Pons (tissue), 1 donor: ENCODE results near the gene DESI2.
A peak's percentile ranks its signal among the peaks of the same experiment; 100 is the strongest.

ENCODE experiments used
- DNase-seq: peaks from one replicate; pipeline ENCODE4 v3.0.0-alpha.2; 2016; ENCODE audit warnings: low spot score

Gene DESI2

DNA sequence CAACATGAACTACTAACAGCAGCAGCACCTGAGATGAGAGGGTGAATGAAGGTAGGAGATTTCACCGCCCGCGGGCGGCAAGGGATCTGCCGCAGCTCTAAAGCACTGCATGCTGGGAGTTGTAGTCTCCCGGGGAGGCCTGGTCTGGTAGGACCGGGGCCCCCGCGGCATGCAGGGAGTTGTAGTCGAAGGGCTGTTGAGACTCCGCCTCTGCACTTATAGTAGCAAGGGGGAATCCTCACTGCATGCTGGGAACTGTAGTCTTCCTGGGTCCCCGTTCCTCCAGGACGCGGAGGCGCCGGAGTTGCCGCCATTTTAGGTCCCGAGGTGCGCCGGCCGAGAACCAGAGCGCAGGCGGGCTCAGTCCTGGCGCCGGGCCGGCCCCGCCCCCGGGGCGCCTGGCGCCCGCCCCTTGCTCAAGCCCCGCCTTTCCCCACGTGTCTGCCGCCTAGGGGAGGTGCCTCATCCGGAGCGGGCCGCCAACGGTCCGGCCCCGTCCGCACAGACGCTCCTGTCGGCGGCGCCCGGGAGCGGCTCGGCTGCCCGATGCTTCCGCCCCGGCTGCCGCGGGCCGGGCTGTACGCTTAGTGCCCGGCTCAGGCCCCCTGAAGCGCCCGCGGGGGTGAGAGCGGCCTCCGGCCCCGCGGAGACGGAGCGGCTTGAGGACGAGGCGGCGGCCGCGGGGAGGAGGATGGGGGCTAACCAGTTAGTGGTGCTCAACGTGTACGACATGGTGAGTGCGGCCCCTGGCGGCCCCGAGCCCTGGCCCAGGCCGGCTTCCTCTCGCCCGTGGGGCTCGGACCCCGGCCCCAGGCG lies at the start of gene DESI2:
Gene DESI2 (plus strand): TSS at position 504 of the 816 bp plus-strand sequence. CDS start 188 bp downstream, at position 692.
- DNase-seq = peak; percentile 100

DNA sequence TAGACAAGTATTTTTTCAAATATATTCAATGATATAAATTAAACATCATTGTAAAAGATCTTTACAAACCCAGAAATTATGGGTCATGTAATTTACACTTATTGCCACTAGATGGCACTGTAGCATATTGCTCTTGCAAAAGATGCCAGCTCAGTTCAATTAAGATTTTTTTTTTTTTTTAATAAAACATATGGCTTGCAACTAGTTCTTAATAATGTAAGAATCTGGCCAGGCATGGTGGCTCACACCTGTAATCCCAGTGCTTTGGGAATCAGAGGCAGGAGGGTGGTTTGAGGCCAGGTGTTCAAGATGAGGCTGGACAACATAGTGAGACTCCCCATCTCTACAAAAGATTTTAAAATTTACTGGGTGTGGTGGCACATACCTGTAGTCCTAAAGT lies 49.4 kb upstream of the DESI2 start:
- DNase-seq = peak; percentile 17

DNA sequence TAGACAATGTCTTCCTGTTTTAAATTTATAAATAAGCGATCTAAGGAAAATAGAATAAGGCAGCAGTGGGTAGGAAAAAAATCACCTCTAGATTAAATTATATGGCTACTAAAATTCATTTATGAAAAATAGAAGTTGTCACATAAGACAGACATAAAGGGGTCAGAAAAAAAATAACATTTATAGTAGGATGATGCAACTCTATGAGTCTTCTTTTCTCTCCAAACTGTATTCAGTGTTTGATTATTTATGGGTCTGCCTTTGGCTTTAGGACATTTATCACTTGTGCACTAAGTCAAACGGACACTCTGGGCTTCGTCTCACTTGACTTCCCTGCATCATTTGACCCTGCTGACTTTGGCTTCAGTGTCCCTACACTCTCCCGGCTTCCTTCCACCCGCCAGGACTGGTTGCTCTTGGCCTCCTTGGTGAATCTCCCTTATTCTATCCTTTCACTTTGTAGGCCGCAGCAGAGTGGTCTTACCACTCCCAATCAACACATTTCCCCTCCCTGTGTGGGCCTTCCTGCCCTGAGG lies 47.0 kb upstream of the DESI2 start:
- DNase-seq = no peak

DNA sequence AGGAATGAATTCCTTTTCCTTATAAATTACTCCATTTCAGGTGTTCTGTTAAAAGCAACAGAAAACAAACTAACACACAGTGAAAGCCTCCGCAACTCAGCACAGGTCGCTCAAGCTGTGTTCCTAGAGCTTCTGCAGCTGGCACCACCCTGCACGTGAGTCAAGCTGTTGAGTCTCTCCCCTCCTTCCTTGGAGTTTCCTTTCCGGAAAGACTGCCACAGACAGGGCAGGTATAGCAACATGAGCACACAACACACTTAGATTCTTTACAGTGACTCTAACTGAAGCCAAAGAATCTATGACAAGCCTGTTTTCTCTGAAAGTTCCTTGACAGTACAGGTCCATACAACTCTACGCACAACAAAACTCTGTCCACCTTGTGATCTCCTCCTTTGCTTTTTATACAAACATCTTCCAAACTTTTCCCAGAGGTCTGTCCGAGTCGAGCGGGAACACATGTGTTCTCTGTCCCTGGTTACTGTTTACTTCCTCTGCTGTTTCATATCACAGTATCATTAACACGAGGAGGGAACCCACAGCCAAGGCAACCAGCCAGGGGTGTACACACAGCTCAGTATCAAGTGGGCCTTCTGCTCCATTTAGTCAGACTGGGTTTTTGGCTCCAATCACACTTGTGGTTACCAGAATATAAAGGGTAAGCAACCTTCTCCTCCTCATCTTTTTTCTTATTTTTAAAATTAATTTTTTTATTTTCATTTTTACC lies 38.7 kb upstream of the DESI2 start:
- no peak for DNase-seq

DNA sequence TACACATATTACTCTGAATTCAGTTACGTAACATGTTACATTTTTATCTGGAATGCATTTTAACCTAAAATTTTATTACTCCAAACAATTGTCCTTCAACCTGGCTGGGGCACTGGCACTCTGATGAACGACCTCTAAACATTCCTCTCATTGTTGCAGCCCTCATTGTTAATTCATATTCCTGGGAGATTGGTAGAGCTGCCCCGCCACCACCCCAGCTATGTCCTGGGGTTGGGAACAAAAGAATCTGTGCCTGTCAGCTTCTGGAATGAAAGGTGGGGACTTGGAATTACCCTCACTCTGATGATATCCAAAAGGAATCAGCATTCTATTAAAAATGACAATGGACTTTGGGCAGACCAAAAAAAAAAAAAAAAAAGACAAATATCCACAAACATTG lies 38.0 kb upstream of the DESI2 start:
- no peak for DNase-seq

DNA sequence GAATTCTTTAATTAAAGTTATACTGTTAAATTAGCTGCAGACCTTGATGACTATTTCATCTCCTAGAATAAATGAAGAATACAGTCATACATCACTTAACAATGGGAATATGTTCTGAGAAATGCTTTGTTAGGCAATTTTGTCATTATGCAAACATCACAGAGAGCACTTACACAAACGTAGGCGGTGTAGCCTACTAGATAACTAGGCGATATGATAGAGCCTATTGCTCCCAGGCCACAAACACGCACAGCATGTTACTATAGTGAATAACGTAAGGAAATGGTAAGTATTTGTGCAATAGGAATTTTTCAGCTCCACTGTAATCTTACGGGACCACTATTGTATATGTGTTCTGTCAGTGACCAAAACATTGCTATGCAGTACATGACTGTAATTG lies 37.6 kb upstream of the DESI2 start:
- no peak for DNase-seq

DNA sequence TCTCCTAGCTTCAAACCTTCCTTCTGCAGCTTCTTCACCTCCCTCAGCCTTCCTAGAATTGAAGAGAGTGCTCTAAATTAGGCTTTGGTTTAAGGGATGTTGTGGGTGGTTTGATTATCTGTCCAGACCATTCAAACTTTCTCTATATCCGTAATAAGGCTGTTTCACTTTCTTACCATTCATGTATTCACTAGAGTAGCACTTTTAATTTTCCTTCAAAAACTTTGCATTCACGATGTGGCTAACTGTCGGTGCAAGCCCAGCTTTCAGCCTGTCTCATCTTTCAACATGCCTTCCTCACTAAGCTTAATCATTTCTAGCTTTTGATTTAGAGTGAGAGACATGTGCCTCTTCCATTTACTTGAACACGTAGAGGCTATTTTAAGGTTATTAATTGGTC lies 26.2 kb upstream of the DESI2 start:
- DNase-seq = no peak

DNA sequence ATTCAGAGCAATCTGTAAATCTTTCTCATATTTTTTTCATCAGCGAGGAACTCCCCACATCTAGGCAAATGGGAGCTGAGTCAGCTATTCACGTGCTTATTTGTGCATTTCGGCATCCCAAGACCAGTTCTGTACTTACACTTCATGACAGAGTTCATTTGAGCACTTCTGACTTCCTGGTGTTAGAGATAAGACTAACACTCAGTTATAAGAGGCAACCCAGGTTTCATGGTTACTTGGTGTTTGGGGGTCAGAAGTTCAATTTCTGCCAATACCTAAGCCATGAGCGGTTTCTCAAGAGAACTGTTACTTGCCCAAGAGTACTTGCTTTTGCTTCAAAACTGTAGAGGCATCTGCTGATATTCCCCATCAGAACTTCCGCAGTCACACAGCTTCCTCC lies 24.1 kb upstream of the DESI2 start:
- no peak for DNase-seq

DNA sequence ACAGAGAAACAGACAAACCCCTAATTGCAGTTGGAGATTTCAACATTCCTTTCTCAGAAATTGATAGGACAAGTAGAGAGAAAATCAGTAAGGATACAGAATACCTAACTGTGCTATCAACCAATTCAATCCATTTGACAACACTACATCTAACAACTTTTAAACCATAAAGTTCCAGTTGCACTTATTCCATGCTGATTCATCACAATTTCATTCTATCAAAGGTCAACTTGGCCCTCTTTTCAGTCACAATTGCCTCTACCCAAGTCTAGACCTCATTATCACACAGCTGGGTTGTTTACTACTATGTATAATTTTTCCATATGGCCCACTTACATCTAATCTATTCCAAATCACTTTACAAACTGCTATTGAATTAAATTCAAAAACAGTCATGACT lies 19.8 kb upstream of the DESI2 start:
- DNase-seq = no peak

DNA sequence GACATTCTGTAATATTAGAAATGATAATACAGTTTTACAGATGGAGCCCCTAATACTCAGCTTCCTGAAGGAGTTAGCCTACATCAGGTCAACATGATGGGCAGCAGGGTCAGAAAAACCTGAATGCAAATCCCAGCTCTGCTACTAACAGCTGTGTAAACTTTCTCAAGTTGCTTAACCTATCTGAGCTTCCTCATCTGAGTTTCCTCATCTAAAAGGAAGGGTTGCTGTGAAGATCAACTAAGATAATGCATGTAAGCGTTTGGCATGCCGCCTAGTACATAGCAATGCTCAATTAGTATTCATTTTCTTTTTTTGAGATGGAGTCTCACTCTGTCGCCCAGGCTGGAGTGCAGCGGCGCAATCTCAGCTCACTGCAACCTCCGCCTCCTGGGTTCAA lies 18.4 kb upstream of the DESI2 start:
- no peak for DNase-seq

DNA sequence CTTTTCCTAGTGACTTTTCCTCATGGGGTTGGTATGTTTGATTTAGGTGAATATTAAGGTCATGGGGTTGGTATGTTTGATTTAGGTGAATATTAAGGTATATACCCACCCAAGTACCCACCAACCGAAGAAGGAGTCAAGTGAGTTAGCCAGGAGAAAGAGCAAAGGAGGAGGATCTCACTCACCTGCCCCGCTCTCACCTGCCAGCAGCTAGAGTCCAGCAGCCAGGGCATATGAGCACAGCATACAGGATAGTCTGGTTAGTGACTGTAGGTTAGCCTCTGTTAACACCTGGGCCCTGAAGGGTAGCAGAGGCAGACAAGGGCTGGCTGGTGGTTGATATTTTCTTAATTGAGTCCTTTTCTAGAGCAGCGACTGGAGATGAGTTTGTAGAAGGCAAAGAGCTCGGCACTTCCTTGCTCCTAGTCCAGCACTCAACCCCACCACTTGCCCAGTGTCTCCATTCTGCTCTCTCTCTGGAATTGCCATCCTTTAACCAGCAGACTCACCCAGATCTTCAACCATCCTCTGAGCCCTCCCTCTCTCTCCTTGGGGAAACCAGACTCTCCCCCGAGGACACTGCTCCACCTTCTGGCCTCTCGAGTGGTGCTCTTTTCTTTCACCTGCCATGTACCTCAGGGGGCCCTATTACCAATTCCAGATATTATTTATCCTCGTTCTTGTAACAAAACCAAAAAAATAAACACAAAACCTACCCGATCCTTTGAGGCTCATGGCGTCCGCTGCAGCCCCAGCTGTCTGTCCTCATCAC lies 16.3 kb upstream of the DESI2 start:
- DNase-seq = no peak

DNA sequence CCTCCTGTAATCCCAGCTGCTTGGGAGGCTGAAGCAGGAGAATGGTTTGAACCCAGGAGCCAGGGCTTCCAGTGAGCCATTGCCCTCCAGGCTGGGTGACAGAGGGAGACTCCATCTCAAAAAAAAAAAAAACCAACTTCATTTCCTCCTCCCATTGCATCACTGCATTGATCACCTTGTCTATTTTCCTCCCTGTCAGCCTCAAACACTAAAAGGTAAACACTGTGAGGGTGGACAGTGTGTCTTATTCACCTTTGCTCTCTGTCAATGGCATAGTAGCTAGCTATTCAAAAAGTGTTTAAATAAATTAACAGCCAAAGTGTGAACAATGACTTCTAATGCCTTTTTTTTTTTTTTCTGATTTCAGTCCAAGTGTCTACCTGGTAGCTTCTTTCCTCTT lies 13.4 kb upstream of the DESI2 start:
- DNase-seq = no peak

DNA sequence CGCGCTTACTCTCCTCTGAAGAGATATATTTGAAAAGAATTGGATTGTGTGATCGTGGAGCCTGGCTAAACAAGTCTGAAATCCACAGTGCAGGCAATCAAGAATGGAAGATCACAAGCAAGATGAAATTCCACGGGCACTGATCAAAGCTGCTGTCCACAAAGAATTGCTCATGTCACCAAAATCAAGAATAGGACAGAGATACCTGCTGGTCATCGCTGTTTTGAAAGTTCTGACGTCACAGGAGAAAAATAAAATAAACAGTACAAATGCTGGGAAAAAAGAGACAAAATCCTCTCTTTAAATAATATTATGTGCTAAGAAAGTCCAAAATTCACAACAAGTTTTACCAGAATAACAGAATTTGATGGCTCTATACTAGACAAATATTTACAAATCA lies 12.0 kb upstream of the DESI2 start:
- no peak for DNase-seq

DNA sequence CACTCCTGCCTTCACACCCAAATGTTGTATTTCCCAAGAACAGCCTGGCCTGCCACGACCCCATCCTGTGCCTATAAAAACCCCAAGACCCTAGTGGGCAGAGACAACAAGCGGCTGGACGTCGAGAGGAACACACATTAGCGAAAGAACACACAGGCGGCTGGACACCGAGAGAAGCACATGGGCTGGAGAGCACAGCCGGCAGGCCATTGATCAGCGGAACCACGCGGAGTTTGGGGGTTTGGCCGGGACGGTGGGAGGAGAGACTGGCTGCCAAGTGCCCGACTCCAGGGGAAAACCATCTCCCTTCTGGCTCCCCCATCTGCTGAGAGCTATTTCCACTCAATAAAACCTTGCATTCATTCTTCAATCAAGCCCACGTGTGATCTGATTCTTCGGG lies 10.4 kb upstream of the DESI2 start:
- DNase-seq = no peak

DNA sequence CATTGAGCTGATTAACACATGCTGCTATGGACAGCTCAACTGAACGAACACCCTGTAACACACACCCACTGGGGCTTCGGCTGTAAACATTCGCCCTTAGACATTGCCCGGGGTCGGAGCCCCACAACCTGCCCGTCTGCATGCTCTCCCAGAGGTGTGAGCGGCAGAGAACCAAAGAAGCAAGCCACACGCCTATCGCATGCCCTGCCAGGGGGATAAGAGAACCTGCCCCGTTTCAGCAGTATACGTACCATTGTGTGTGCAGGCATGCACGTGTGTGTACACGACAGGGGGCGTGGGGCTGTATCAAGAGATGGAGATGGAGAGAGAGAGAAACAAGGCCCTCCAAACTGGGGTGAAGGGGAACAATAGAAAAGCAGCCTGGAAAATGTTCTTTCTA lies 9.9 kb upstream of the DESI2 start:
- DNase-seq = no peak

DNA sequence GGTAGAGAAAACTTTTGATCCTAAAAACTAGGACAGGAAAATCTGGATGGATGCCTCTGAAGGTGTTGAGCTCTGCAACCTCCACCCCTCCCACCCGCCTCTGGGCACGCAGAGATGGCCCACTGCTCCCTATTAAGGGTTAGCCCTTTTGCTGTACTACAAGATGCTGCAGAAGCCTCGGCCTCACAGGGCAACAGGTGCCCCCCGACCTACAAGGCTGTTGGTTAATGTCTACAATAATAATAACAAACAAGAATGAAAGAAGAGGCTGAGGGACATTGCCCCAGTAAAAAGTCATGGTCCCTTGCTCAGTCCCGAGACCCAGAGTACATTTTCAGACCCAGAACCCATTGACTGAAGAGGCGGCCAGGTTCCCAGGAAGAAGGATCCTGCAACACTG lies 7.5 kb upstream of the DESI2 start:
- DNase-seq = no peak

DNA sequence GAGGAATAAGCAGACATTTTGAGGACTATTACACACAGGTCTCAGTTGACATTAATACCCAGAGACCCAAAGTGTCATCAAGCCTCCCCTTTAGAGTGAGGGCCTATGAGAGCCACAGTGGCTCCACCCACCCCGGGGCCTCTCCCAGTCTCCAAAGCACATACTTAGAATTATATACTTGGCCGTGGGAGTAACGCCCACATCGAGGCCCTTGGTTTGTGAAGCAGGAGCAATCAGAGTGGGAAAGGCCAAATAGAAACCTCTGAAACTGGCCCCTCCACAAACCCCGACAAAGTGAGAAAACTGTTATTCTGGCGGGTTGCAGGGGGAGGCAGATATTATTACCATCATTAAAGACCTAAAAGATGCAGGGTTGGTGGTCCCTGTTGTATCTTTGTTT lies 7.0 kb upstream of the DESI2 start:
- no peak for DNase-seq

DNA sequence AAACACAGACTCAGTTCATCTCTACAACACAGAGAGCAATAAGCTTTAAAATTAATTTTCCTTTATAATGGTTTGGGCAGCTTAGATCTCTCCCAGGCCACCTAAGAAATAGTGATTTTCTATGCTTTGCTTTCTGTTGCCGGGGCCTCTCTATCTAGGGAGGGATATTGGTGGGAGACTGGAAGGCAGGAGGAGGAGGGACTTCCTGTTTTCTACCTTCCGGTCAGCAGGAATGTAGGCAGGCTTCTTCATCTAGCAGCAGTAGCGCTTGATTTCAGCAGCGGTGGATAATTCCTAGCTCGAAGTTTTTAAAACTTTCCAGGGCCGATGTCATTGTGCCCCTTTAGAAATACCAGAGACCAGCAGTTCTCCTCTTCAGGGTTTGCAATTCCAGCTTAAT lies 5.1 kb upstream of the DESI2 start:
- DNase-seq = no peak

DNA sequence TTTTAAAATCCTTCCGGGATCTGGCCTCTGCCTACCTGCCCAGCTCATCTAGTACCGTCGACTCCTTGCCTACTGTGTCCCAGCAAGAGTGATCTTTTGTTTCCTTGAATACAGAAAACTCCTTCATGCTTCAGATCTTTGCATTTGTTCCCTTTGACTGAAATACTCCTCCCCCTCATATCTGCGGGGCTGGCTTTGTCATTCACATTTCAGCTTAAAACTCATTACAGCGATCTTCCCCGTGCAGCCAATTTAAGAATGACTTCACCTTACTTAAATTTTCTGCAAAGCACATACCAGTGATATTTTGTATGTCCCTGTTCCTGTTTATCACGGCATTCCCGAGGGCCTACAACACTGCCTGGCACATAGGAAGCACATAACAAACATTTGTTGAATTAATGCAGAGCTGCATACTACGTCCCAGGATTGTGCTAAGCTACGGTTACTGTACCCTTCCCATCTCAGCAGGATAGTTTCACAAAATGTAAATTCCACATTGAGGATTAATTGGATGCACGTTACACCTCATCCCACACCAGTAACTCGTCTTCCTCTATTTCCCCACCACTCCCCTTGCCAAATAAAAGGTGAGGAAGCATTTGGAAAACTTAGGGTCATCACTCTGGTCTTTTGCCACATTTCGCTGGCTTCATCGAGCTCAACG lies 837 bp upstream of the DESI2 start:
- DNase-seq = peak; percentile 21

DNA sequence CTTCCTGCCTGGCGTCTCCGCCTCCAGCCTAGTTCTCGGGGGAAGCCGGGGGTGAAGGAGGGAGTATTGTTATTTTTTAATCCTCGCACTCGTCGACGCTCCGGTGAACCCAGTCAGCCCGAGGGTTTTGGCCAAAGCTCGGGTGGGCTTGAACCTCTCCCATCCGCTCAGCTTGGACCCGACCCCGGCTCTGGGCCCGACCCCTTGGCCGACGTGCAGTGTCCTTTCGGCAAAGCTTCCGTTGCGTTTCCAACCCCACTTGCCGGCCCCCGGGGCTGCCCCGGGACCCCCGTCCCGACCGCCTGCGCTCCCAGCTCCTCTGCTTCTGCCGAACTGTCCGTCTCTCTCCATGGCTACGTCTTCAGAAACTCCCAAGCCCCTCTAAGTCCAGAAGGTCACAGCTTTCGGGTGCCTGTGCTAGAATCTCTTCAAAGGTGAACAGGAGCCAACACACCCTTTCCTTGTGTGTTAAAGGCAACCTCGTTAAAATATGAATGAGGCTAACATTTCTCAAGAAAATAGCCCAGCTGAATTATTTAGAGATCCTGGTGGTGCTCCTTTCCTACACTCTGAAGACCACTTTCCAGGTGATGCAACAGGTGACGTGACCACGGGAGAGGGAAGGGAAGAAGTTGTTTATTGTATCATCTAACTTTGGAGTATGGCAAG lies 647 bp downstream of the DESI2 start:
- DNase-seq = peak; percentile 31
